GM21737 (cell line): ENCODE results near the gene SLC1A5.
"Not testable (repeated sequence)": the region's sequence is repeated elsewhere in the genome, so short reads cannot be mapped to it uniquely, and the experiment has no call there.

Experiments used
- ATAC-seq: cut with Tn5 transposase; IDR thresholded peaks from one replicate; pipeline ENCODE4 v1.9.1; 2021; ENCODE audit warnings: mild to moderate bottlenecking, moderate library complexity; ENCODE audit not compliant: unreplicated experiment

SLC1A5 gene

DNA sequence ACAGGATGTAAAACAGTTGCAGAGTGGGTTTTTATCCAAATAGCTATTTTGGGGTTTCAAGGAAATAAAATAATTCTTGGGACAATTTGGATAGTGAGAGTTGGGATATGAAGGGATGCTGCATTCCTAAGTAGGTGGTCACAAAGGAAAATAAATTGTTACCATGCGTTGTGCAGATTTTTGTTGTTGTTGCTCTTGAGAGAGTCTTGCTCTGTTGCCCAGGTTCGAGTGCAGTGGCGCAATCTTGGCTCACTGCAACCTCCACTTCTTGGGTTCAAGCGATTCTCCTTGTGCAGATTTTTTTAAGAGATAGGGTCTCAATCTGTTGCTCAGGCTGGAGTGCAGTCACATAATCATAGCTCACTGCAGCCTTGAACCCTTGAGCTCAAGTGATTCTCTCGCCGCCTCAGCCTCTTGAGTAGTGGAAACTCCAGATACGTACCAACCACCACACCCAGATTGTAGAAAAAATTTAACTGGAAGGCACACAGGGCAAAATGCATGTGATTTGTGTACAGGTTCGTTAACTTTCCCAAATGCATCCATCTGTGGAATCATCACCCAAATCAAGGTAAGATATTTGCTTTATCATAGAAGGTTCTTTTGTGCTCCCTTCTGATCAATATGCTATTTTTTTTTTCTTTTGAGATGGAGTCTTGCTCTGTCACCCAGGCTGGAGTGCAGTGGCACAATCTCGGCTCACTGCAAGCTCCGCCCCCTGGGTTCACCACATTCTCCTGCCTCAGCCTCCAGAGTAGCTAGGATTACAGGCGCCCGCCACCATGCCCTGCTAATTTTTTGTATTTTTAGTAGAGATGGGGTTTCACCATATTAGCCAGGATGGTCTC lies 16.0 kb downstream of the SLC1A5 start:
- no peak for ATAC-seq

- ATAC-seq: not testable (repeated sequence)
Observed at GRCh38 chr19:46768746-46769145, 19.6 kb downstream of the SLC1A5 start.

- no peak for ATAC-seq
Observed at GRCh38 chr19:46766569-46767317, 21.7 kb downstream of the SLC1A5 start.

- ATAC-seq: no peak
Observed at GRCh38 chr19:46764817-46765291, 23.5 kb downstream of the SLC1A5 start.

- ATAC-seq: no peak
Observed at GRCh38 chr19:46762245-46762890, 26.0 kb downstream of the SLC1A5 start.

GRCh38 chr19:46761418-46761831 lies 27.0 kb downstream of the SLC1A5 start:
- ATAC-seq: no peak

DNA sequence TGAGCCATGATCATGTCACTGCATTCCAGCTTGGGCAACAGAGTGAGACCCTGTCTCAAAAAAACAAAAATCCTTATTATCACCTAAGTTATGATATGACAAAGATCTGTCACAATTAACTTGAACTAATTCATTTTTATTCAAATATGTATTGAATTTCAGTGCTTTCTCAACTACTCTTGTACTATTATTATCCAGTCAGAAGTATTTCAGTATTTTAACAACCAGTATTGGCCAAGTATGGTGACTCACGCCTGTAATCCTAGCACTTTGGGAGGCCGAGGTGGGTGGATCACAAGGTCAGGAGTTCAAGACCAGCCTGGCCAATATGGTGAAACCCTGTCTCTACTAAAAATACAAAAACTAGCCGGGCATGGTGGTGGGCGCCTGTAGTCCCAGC lies 27.5 kb downstream of the SLC1A5 start:
- not testable (repeated sequence) for ATAC-seq

GRCh38 chr19:46760363-46760762 lies 28.0 kb downstream of the SLC1A5 start:
- no peak for ATAC-seq

- no peak for ATAC-seq
Observed at GRCh38 chr19:46759817-46760333, 28.5 kb downstream of the SLC1A5 start.

DNA sequence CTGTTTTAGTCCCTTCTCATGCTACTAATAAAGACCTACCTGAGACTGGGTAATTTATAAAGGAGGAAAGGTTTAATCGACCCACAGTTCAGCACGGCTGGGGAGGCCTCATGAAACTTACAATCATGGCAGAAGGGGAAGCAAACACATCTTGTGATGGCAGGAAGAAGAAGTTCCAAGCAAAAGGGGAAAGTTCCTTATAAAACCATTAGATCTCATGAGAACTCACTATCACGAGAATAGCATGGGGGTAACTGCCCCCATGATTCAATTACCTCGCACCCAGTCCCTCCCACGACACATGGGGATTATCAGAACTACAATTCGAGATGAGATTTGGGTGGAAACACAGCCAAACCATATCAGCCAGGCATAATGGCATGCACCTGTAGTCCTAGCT lies 29.2 kb downstream of the SLC1A5 start:
- ATAC-seq: no peak

GRCh38 chr19:46756544-46756888 lies 31.9 kb downstream of the SLC1A5 start:
- ATAC-seq: no peak

- ATAC-seq: no peak
Observed at GRCh38 chr19:46755853-46756543, 32.4 kb downstream of the SLC1A5 start.

DNA sequence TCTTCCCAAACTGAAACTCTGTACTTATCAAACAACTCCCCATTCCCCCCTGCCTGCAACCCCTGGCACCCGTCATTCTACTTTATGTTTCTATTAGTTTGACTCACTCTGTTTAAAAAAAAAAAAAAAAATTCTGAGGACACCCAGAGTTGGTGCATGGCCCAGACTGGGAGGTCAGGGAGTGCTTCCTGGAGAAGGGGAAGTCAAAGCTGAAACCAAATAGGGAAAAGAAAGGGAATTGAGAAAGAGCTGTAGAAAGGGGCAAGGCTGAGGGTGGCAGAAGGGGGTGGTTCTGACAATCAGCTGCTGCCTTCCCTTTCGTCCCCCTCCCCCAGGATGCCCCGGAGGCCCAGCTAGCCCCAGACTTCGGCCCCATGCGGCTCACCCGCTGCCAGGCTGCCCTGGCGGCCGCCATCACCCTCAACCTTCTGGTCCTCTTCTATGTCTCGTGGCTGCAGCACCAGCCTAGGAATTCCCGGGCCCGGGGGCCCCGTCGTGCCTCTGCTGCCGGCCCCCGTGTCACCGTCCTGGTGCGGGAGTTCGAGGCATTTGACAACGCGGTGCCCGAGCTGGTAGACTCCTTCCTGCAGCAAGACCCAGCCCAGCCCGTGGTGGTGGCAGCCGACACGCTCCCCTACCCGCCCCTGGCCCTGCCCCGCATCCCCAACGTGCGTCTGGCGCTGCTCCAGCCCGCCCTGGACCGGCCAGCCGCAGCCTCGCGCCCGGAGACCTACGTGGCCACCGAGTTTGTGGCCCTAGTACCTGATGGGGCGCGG lies 33.1 kb downstream of the SLC1A5 start:
- ATAC-seq: no peak

GRCh38 chr19:46753420-46754155 lies 34.8 kb downstream of the SLC1A5 start:
- no peak for ATAC-seq

GRCh38 chr19:46748325-46749109 lies 39.9 kb downstream of the SLC1A5 start:
- no peak for ATAC-seq

DNA sequence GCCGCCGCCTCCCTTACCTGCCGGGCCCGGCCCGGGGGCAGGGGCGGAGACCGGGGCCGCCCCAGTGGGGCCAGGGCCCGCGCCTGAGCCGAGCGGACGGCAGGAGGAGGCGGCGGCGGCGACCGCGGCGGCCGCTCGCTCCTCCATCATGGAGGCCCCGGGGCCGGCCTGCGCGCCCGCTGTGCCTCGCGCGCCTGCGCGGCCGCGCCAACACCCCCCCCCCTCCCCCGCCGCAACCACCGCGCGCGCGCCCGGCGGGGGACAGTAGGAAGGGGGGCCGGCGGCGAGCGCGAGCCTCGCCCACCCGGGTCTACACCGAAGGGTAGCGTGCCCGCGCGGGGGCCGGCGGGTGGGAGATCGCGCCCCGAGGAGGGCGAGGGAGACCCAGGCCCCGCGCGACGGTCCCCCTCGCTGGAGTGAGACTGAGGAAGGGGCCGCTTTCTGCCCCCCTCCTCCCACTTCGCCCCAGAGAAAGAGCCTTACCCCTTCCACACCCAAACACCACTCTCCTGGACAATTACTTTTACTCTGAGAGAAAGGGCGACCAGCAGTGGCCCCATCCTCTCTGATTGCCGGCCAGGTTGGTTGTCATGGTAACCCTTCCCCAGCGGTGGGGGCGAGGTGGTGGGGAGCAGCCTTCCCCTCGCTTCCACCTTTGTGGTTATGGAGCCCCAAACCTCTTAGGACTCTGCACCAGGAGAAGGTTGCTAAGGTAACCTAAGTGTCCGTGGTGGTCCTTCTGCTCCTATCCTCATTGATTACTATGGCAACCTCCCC lies 41.9 kb downstream of the SLC1A5 start, which contains the start of gene STRN4:
TSS of gene STRN4 (minus strand) at position 170 of the 777 bp plus-strand sequence. CDS start at position 150, 20 bp downstream.
- peak; percentile 60 for ATAC-seq

DNA sequence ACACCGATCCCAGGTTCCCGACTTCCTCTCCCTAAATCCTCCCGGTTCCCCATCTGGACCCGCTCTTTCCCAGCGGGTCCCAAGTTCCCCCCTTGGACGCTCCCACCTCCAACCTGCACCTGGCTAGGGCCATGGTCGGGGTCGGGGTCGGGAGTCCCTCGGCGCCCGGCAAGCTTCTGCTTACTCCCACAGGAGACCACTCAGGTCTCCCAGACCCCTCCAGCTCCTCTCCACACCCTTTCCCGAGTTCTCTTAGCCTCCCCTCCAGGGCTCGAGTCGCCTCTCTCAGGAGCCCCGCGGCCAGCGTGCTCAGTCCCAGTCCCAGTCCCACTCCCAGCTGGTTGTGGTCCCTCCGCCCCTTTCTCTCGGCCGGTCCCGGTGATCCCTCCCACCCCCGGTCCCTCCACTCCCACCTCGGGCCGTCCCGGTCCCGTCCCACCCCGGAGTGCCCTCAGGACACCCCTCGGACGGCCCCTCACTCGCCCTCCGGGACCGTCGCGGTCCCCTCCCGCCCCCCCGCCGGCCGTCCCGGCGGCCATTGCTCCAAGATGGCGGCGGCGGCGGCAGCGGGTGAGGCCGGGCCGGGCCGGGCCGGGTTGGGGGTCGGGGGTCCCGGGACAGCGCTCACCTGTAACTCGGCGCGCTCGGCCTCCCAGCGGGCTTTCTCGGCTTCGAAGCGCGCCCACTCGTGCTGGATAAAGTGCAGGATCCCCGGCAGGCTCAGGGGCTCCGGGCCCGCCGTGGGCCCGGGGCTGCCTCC lies 42.7 kb downstream of the SLC1A5 start, which contains the start of gene FKRP:
TSS of gene FKRP (plus strand) at position 537 of the 760 bp plus-strand sequence. CDS start 9,394 bp downstream, outside the sequence.
- peak; percentile 36 for ATAC-seq
